Right lobe of liver (tissue), 6 donors: Measurements from ENCODE around the gene DENND1B. TPM values are rescaled to one million over a fixed set of nuclear protein-coding genes. Genes with fewer than 3 reads are reported as not detected.

Experiments used
- ATAC-seq, 4 donors: fragments of 200-7000 bp; cut with Tn5 transposase; one replicate each; pipeline ENCODE4 v1.9.1; 2020; ENCODE audit warnings: mild to moderate bottlenecking in 4 of 4, moderate library complexity in 4 of 4
- DNase-seq, 3 donors: peaks; one replicate each; pipeline ENCODE4 v3.0.0-alpha.2; 2020
- H3K27ac ChIP-seq, 3 donors: fragments of 200-600 bp; one replicate each; pipeline ENCODE4 v1.8.0; 2022
- H3K27me3 ChIP-seq, 2 donors: fragments of 200-600 bp; one replicate each; pipeline ENCODE4 v1.8.0; 2022
- H3K36me3 ChIP-seq, 4 donors: fragments of 200-600 bp; sonication (generic) in 1 of 4; one replicate each; pipeline versions ENCODE4 v1.5.1 to v1.8.0; 2017 to 2022; ENCODE audit warnings: control low read depth in 1 of 4
- H3K4me1 ChIP-seq, 4 donors: fragments of 200-600 bp; sonication (generic) in 1 of 4; one replicate each; pipeline versions ENCODE4 v1.5.1 to v1.8.0; 2017 to 2022; ENCODE audit warnings: control low read depth in 1 of 4
- H3K4me3 ChIP-seq, 3 donors: fragments of 200-600 bp; one replicate each; pipeline ENCODE4 v1.8.0; 2022
- H3K9me3 ChIP-seq, 4 donors: fragments of 200-600 bp; sonication (generic) in 1 of 4; one replicate each; pipeline versions ENCODE4 v1.5.1 to v1.8.0; 2017 to 2022; ENCODE audit warnings: control low read depth in 1 of 4
- CTCF ChIP-seq, 4 donors: fragments of 200-600 bp in 3 of 4; fragments of 450-650 bp in 1 of 4; IDR thresholded peaks; one replicate each; pipeline versions ENCODE4 v1.5.1 to v1.8.0; 2016 to 2022; ENCODE audit warnings: antibody characterized with exemption in 4 of 4, mild to moderate bottlenecking in 2 of 4
- POLR2A ChIP-seq: fragments of 450-650 bp; IDR thresholded peaks from one replicate; pipeline ENCODE4 v1.6.1; 2017; ENCODE audit warnings: antibody characterized with exemption, mild to moderate bottlenecking
- WGBS: methylation state at CpG from one replicate; pipeline ENCODE4 v1.1.6; 2018; ENCODE audit warnings: low coverage, low lambda C conversion rate; ENCODE audit not compliant: insufficient coverage; ENCODE audit errors: missing lambda C conversion rate; 5-methylcytosine and 5-hydroxymethylcytosine counted together
- intact Hi-C, 2 donors: fragments of 100-400 bp; cut with DNase I; formaldehyde crosslinking; loops; one replicate each; pipeline versions ENCODE4 v1.11.2 to v1.14.1; 2022
- total RNA-seq, 6 experiments: library from RNA; depleted of rRNA in 2 of 6; stranded (reverse); fragments of >200 nt in 2 of 6; fragmentation: NEBNext Ultra II Directional in 3 of 6; extraction: Animal tissue kit (Norgen Biotek cat#: 25700) in 3 of 6; gene quantifications; one replicate each; pipeline versions ENCODE4 v1.1.0 to v1.2.4, GENCODE V29; 2016 to 2023
- donor health status: DM: no; HTN: yes; CAD: no.
- donor health status: DM: no; HTN: no; CAD: no.
- donor health status: DM: no; HTN: no; CAD: no.
- donor health status: DM: no; HTN: yes; CAD: no.
- donor health status: DM: no; HTN: yes; CAD: no.

Gene DENND1B
- total RNA-seq, 6 experiments from 2014 or later = 6.4 to 8.9 (median 7.3) TPM

GRCh38 chr1:197470330-197470729 lies 304.9 kb downstream of the DENND1B start:
- TF ChIP-seq CTCF (IDR thresholded peaks at IDR 0.05) (no peak), POLR2A (no peak)
- Histone ChIP-seq H3K27ac (no peak overlapping the region), H3K36me3 (no peaks in the 10 kb centered on the region), H3K4me3 (no peak overlapping the region), H3K27me3 (no peaks in the 10 kb centered on the region), H3K9me3 (no peaks in the 10 kb centered on the region), H3K4me1 (no peaks in the 10 kb centered on the region)
- no peak for DNase-seq
- 67% methylated on average over 1 of the region's 1 CpG for WGBS
- no peak for ATAC-seq
- intact Hi-C loops = no loop called here

- intact Hi-C loops = no loop called here
- no peak for DNase-seq
- 44% methylated on average over 7 of the region's 7 CpGs for WGBS
- Histone ChIP-seq H3K4me1 (no peaks in the 10 kb centered on the region), H3K9me3 (no peaks in the 10 kb centered on the region), H3K4me3 (no peak overlapping the region), H3K36me3 (no peaks in the 10 kb centered on the region), H3K27ac (no peak overlapping the region), H3K27me3 (no peaks in the 10 kb centered on the region)
- TF ChIP-seq CTCF (IDR thresholded peaks at IDR 0.05) (no peak), POLR2A (no peak)
- no peak for ATAC-seq
Measured at GRCh38 chr1:197469620-197470210, 305.6 kb downstream of the DENND1B start.

- TF ChIP-seq CTCF (IDR thresholded peaks at IDR 0.05) (no peak), POLR2A (no peak)
- ATAC-seq (no peak), DNase-seq (no peak)
- Histone ChIP-seq H3K4me1 (peaks cover 0 to 3% (median 0%) of the 10 kb centered on the region in 4 donors), H3K27ac (no peak overlapping the region), H3K27me3 (no peaks in the 10 kb centered on the region), H3K36me3 (no peaks in the 10 kb centered on the region), H3K9me3 (no peaks in the 10 kb centered on the region), H3K4me3 (no peak overlapping the region)
- 70% methylated on average over 7 of the region's 9 CpGs for WGBS
- intact Hi-C loops = no loop called here
Measured at GRCh38 chr1:197468543-197469175, 306.6 kb downstream of the DENND1B start.

- WGBS = 86% methylated on average over 1 of the region's 1 CpG
- TF ChIP-seq POLR2A (no peak), CTCF (IDR thresholded peaks at IDR 0.05) (no peak)
- ATAC-seq = no peak
Measured at GRCh38 chr1:197467881-197468280, 307.4 kb downstream of the DENND1B start.

More at GRCh38 chr1:197467881-197468280, 307.4 kb downstream of the DENND1B start:
- intact Hi-C loops = no loop called here
- DNase-seq = no peak
- Histone ChIP-seq H3K4me1 (peaks cover 0 to 9% (median 0%) of the 10 kb centered on the region in 4 donors), H3K36me3 (no peaks in the 10 kb centered on the region), H3K4me3 (no peak overlapping the region), H3K27me3 (no peaks in the 10 kb centered on the region), H3K27ac (no peak overlapping the region), H3K9me3 (no peaks in the 10 kb centered on the region)
